Mammary epithelial cell (primary cell): ENCODE data around the gene NR2F1-AS1.

Source experiments
- EZH2 ChIP-seq: IDR thresholded peaks from 2 replicates; pipeline ENCODE4 v1.6.1; 2012; ENCODE audit warnings: low read length, inconsistent platforms, borderline replicate concordance
- TF ChIP-seq, protein P1 (sequence below), 2 donors: IDR thresholded peaks in 1 of 2; conservative IDR thresholded peaks in 1 of 2; 2 replicates each; pipeline ENCODE4 v1.5.1; 2011 to 2012; ENCODE audit warnings: inconsistent platforms in 2 of 2, low read length in 2 of 2, mild to moderate bottlenecking in 2 of 2, control low read depth in 1 of 2, low read depth in 1 of 2; ENCODE audit not compliant: insufficient read depth in 1 of 2; ENCODE audit errors: extremely low read depth in 1 of 2

DNA sequence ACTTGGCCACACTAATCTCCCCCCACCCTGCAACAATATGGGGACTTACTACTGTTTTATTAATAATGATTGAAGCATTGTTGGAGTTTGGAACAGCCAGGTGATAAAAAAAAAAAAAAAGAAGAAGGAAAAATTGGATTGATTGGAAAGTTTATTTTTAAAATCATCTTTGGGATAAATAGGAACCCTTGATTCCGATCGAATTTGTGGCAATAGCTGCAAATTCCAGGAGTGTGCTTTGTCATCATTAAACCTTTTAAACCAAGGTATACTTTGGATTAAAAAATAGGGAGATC lies 1.1 kb upstream of the NR2F1-AS1 start:
- no peak for TF ChIP-seq EZH2
- TF ChIP-seq, protein P1, sequence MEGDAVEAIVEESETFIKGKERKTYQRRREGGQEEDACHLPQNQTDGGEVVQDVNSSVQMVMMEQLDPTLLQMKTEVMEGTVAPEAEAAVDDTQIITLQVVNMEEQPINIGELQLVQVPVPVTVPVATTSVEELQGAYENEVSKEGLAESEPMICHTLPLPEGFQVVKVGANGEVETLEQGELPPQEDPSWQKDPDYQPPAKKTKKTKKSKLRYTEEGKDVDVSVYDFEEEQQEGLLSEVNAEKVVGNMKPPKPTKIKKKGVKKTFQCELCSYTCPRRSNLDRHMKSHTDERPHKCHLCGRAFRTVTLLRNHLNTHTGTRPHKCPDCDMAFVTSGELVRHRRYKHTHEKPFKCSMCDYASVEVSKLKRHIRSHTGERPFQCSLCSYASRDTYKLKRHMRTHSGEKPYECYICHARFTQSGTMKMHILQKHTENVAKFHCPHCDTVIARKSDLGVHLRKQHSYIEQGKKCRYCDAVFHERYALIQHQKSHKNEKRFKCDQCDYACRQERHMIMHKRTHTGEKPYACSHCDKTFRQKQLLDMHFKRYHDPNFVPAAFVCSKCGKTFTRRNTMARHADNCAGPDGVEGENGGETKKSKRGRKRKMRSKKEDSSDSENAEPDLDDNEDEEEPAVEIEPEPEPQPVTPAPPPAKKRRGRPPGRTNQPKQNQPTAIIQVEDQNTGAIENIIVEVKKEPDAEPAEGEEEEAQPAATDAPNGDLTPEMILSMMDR (conservative IDR thresholded peaks at IDR 0.05 in 1 of 2, IDR thresholded peaks at IDR 0.05 in 1 of 2; ENCODE audit: extremely low read depth in 1 of 2, insufficient read depth in 1 of 2, low read depth in 1 of 2, low read length in 2 of 2) = no peak
